ENCODE measurements around the gene ATRN. TPM values are rescaled to one million over a fixed set of nuclear protein-coding genes. Genes with fewer than 3 reads are reported as not detected.
"Not testable (repeated sequence)": the region's sequence is repeated elsewhere in the genome, so short reads cannot be mapped to it uniquely, and the experiment has no call there.

ATRN gene
- total RNA-seq (10 to 100 TPM; 29.0 to 38.5 TPM), polyA plus RNA-seq (10 to 100 TPM in 1 of 2 donors, 1 to 10 TPM in 1; 4.2 to 13.4 TPM)
- long read RNA-seq, donor 1, full-length matches to known transcripts = 1 of 1 reads
- long read RNA-seq, donor 1, partial matches to known transcripts = 0 of 1 reads
- long read RNA-seq, donor 1, other reads (novel, unspliced or antisense) = 0 of 1 reads
- long read RNA-seq, donor 2 = 0 reads
- long read RNA-seq, donor 3, partial matches to known transcripts = 0 of 2 reads
- long read RNA-seq, donor 3, other reads (novel, unspliced or antisense) = 0 of 2 reads
- long read RNA-seq, donor 4 = 0 reads
- long read RNA-seq, donor 5, full-length matches to known transcripts = 2 of 7 reads
- long read RNA-seq, donor 5, partial matches to known transcripts = 5 of 7 reads
- long read RNA-seq, donor 5, other reads (novel, unspliced or antisense) = 0 of 7 reads

GRCh38 chr20:3470627-3471396, at the start of gene ATRN:
ATRN (plus strand) TSS chr20:3471018; CDS start chr20:3471108, 90 bp downstream.
- Histone ChIP-seq H3K9me3 (ENCODE audit: control insufficient read depth in 4 of 4, insufficient read depth in 3 of 4, low read length in 3 of 4) (no peaks in the 10 kb centered on the region), H3K4me3 (peak within 1 kb of the TSS; percentile 95), H3K36me3 (ENCODE audit: control insufficient read depth in 4 of 4, insufficient read depth in 4 of 4, low read length in 4 of 4) (no peaks in the 10 kb centered on the region), H3K27me3 (ENCODE audit: control insufficient read depth in 3 of 3, insufficient read depth in 3 of 3, low read length in 2 of 3) (peaks cover 0 to 12% (median 0%) of the 10 kb centered on the region in 3 donors), H3K9ac (ENCODE audit: insufficient read depth in 1 of 2, low read length in 2 of 2) (peak within 1 kb of the TSS; percentile 63 to 82), H3K27ac (ENCODE audit: low read depth in 1 of 2, low read length in 1 of 2) (peak within 1 kb of the TSS; percentile 78 to 87), H3K4me1 (ENCODE audit: control insufficient read depth in 5 of 5, insufficient read depth in 5 of 5, low read length in 5 of 5) (peaks cover 4 to 21% (median 19%) of the 10 kb centered on the region in 5 donors)
- 1% methylated on average over 78 to 95 of the region's 95 CpGs for WGBS, 2 donors
- DNase-seq = peak; percentile 90 to 95 (median 94)
- peak; percentile 99 for ATAC-seq (ENCODE audit: insufficient read depth, low FRiP score)
- TF ChIP-seq CTCF (IDR thresholded peaks at IDR 0.05; ENCODE audit: control extremely low read depth, extremely low read depth) = no peak

- Histone ChIP-seq H3K36me3 (ENCODE audit: control insufficient read depth in 4 of 4, insufficient read depth in 4 of 4, low read length in 4 of 4) (no peaks in the 10 kb centered on the region), H3K9me3 (ENCODE audit: control insufficient read depth in 4 of 4, insufficient read depth in 3 of 4, low read length in 3 of 4) (no peaks in the 10 kb centered on the region), H3K4me1 (ENCODE audit: control insufficient read depth in 5 of 5, insufficient read depth in 5 of 5, low read length in 5 of 5) (peaks cover 0 to 2% (median 0%) of the 10 kb centered on the region in 5 donors), H3K4me3 (no peak overlapping the region), H3K27ac (ENCODE audit: low read depth in 1 of 2, low read length in 1 of 2) (no peak overlapping the region), H3K9ac (ENCODE audit: insufficient read depth in 1 of 2, low read length in 2 of 2) (no peak overlapping the region), H3K27me3 (ENCODE audit: control insufficient read depth in 3 of 3, insufficient read depth in 3 of 3, low read length in 2 of 3) (peaks cover 0 to 3% (median 0%) of the 10 kb centered on the region in 3 donors)
- 76 to 84% methylated on average over 6 of the region's 6 CpGs for WGBS, 2 donors
- TF ChIP-seq CTCF (IDR thresholded peaks at IDR 0.05; ENCODE audit: control extremely low read depth, extremely low read depth) = no peak
- DNase-seq (no peak), ATAC-seq (ENCODE audit: insufficient read depth, low FRiP score) (no peak)
These were observed 48.8 kb upstream of the ATRN start for GRCh38 chr20:3421985-3422384.

GRCh38 chr20:3423126-3423525, 47.7 kb upstream of the ATRN start:
- Histone ChIP-seq H3K27ac (ENCODE audit: low read depth in 1 of 2, low read length in 1 of 2) (no peak overlapping the region), H3K4me3 (no peak overlapping the region), H3K4me1 (ENCODE audit: control insufficient read depth in 5 of 5, insufficient read depth in 5 of 5, low read length in 5 of 5) (peaks cover 0 to 2% (median 0%) of the 10 kb centered on the region in 5 donors), H3K27me3 (ENCODE audit: control insufficient read depth in 3 of 3, insufficient read depth in 3 of 3, low read length in 2 of 3) (peaks cover 0 to 3% (median 0%) of the 10 kb centered on the region in 3 donors), H3K36me3 (ENCODE audit: control insufficient read depth in 4 of 4, insufficient read depth in 4 of 4, low read length in 4 of 4) (no peaks in the 10 kb centered on the region), H3K9ac (ENCODE audit: insufficient read depth in 1 of 2, low read length in 2 of 2) (no peak overlapping the region), H3K9me3 (ENCODE audit: control insufficient read depth in 4 of 4, insufficient read depth in 3 of 4, low read length in 3 of 4) (no peaks in the 10 kb centered on the region)
- no peak for ATAC-seq (ENCODE audit: insufficient read depth, low FRiP score)
- DNase-seq = no peak
- no peak for TF ChIP-seq CTCF (IDR thresholded peaks at IDR 0.05; ENCODE audit: control extremely low read depth, extremely low read depth)
- WGBS, 2 donors = 54 to 57% methylated on average over 5 of the region's 5 CpGs

GRCh38 chr20:3426766-3427165, 44.1 kb upstream of the ATRN start:
- ATAC-seq (ENCODE audit: insufficient read depth, low FRiP score); H3K4me3 ChIP-seq; DNase-seq; H3K27ac ChIP-seq (ENCODE audit: low read depth in 1 of 2, low read length in 1 of 2); H3K9me3 ChIP-seq (ENCODE audit: control insufficient read depth in 4 of 4, insufficient read depth in 3 of 4, low read length in 3 of 4); H3K4me1 ChIP-seq (ENCODE audit: control insufficient read depth in 5 of 5, insufficient read depth in 5 of 5, low read length in 5 of 5); H3K9ac ChIP-seq (ENCODE audit: insufficient read depth in 1 of 2, low read length in 2 of 2); H3K36me3 ChIP-seq (ENCODE audit: control insufficient read depth in 4 of 4, insufficient read depth in 4 of 4, low read length in 4 of 4); H3K27me3 ChIP-seq (ENCODE audit: control insufficient read depth in 3 of 3, insufficient read depth in 3 of 3, low read length in 2 of 3): not testable (repeated sequence)
- WGBS, 2 donors = 66 to 79% methylated on average over 4 of the region's 4 CpGs

Measured in lung (tissue), 16 donors.